Upper lobe of right lung (tissue), 1 donor: Measurements from ENCODE around the gene SUCO. TPM values are rescaled to one million over a fixed set of nuclear protein-coding genes. Genes with fewer than 3 reads are reported as not detected.

ENCODE experiments used
- ATAC-seq: fragments of 200-7000 bp; cut with Tn5 transposase; one replicate; pipeline ENCODE4 v1.9.1; 2020; ENCODE audit warnings: mild to moderate bottlenecking, moderate library complexity
- DNase-seq: peaks from one replicate; pipeline ENCODE4 v3.0.0-alpha.2; 2020
- H3K27ac ChIP-seq: fragments of 200-600 bp; one replicate; pipeline ENCODE4 v1.8.0; 2022
- H3K27me3 ChIP-seq: fragments of 200-600 bp; one replicate; pipeline ENCODE4 v1.8.0; 2022; ENCODE audit warnings: mild to moderate bottlenecking
- H3K36me3 ChIP-seq: fragments of 200-600 bp; one replicate; pipeline ENCODE4 v1.8.0; 2022
- H3K4me1 ChIP-seq: fragments of 200-600 bp; one replicate; pipeline ENCODE4 v1.8.0; 2022
- H3K4me3 ChIP-seq: fragments of 200-600 bp; one replicate; pipeline ENCODE4 v1.8.0; 2022; ENCODE audit warnings: mild to moderate bottlenecking
- H3K9me3 ChIP-seq: fragments of 200-600 bp; one replicate; pipeline ENCODE4 v1.8.0; 2022
- CTCF ChIP-seq: fragments of 200-600 bp; IDR thresholded peaks from one replicate; pipeline ENCODE4 v1.8.0; 2022; ENCODE audit warnings: antibody characterized with exemption
- intact Hi-C: fragments of 100-400 bp; cut with DNase I; formaldehyde crosslinking; loops from one replicate; pipeline ENCODE4 v1.11.0; 2022
- total RNA-seq: library from RNA; stranded (reverse); fragmentation: NEBNext Ultra II Directional; extraction: Animal tissue kit (Norgen Biotek cat#: 25700); gene quantifications from one replicate; pipeline ENCODE4 v1.2.1, GENCODE V29; 2021
- donor health status: DM: no; HTN: yes; CAD: no; lungs with severe emphysema.

SUCO gene
- total RNA-seq, 1 donor from 2014 or later, result 34.1 TPM

GRCh38 chr1:172640111-172640510 lies 107.2 kb downstream of the SUCO start:
- H3K4me1 ChIP-seq, result no peaks in the 10 kb centered on the region
- ATAC-seq (no peak), DNase-seq (no peak)
- intact Hi-C loops, result no loop called here
- H3K27ac ChIP-seq, result no peak overlapping the region
- TF ChIP-seq CTCF, result no peak
- no peaks in the 10 kb centered on the region for H3K9me3 ChIP-seq
- no peaks in the 10 kb centered on the region for H3K27me3 ChIP-seq
- H3K36me3 ChIP-seq, result no peaks in the 10 kb centered on the region
- H3K4me3 ChIP-seq, result no peak overlapping the region

GRCh38 chr1:172641492-172641891 lies 108.5 kb downstream of the SUCO start:
- intact Hi-C loops, result no loop called here
- ATAC-seq, result no peak
- Histone ChIP-seq H3K27me3 (no peaks in the 10 kb centered on the region), H3K9me3 (no peaks in the 10 kb centered on the region), H3K4me3 (no peak overlapping the region), H3K4me1 (no peaks in the 10 kb centered on the region), H3K27ac (no peak overlapping the region), H3K36me3 (no peaks in the 10 kb centered on the region)
- TF ChIP-seq CTCF, result no peak
- no peak for DNase-seq

- ATAC-seq (no peak), DNase-seq (no peak)
- no peak for TF ChIP-seq CTCF
- Histone ChIP-seq H3K4me3 (no peak overlapping the region), H3K9me3 (no peaks in the 10 kb centered on the region), H3K27me3 (no peaks in the 10 kb centered on the region), H3K36me3 (no peaks in the 10 kb centered on the region), H3K4me1 (no peaks in the 10 kb centered on the region), H3K27ac (no peak overlapping the region)
- intact Hi-C loops, result no loop called here
Observed at GRCh38 chr1:172642970-172643369, 110.0 kb downstream of the SUCO start.

GRCh38 chr1:172646653-172647052 lies 113.7 kb downstream of the SUCO start:
- H3K9me3 ChIP-seq, result no peaks in the 10 kb centered on the region
- H3K27ac ChIP-seq, result no peak overlapping the region
- no peaks in the 10 kb centered on the region for H3K4me1 ChIP-seq
- ATAC-seq (no peak), DNase-seq (no peak)
- TF ChIP-seq CTCF, result no peak
- no peaks in the 10 kb centered on the region for H3K27me3 ChIP-seq
- H3K4me3 ChIP-seq, result no peak overlapping the region
- intact Hi-C loops, result no loop called here
- no peaks in the 10 kb centered on the region for H3K36me3 ChIP-seq

DNA sequence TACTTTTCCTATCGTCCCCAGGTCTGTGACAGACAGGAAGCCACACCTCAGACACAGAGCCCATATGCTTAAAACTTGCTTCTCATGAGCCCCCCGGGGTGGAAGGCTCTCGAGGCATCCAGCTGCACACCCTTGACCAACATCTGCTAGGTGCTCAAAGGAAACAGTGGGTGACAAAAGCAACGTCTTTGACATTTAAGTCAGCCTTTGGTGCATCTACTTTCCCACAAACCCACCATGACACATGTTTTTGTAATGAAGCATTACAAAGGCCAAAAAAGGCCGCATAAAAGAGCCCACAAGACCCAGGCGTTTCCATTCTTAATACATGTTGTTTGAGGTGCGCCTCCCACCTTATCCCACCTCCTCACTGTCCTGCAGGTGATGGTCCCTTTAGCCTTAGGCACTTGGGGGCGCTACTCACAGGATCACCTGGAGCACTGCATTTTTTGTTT lies 114.2 kb downstream of the SUCO start:
- no peaks in the 10 kb centered on the region for H3K9me3 ChIP-seq
- no peaks in the 10 kb centered on the region for H3K27me3 ChIP-seq
- TF ChIP-seq CTCF, result no peak
- H3K27ac ChIP-seq, result no peak overlapping the region
- intact Hi-C loops, result no loop called here
- H3K4me1 ChIP-seq, result no peaks in the 10 kb centered on the region
- H3K4me3 ChIP-seq, result no peak overlapping the region
- H3K36me3 ChIP-seq, result no peaks in the 10 kb centered on the region
- ATAC-seq (no peak), DNase-seq (no peak)

DNA sequence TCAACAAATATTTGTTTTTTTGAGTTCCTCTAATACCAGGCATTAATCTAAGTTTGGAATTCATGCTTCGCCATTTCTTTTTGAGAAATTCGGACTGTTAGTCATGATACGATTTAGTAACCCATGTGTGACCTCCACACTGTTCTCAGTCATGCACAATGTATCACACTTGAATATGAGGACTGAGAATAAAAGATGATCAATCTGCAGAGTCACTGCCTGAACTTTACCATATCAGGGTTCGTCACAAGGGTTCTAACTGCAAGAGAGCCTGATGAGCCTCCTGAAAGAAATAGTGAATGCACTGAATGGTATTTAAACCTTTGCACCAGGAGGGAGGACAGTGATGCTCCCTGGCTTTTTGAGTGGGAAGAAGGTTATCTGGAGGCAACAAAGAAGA lies 115.0 kb downstream of the SUCO start:
- no peak for TF ChIP-seq CTCF
- H3K27ac ChIP-seq, result no peak overlapping the region
- H3K9me3 ChIP-seq, result no peaks in the 10 kb centered on the region
- H3K4me1 ChIP-seq, result no peaks in the 10 kb centered on the region
- ATAC-seq (no peak), DNase-seq (no peak)
- H3K4me3 ChIP-seq, result no peak overlapping the region
- no peaks in the 10 kb centered on the region for H3K27me3 ChIP-seq
- intact Hi-C loops, result no loop called here
- H3K36me3 ChIP-seq, result no peaks in the 10 kb centered on the region
